Smooth muscle cell (in vitro differentiated cells): ENCODE data around the gene BTG1. TPM values are rescaled to one million over a fixed set of nuclear protein-coding genes. Genes with fewer than 3 reads are reported as not detected.

Source experiments
- DNase-seq: peaks from one replicate; lab custom pipeline; 2025; ENCODE audit not compliant: unreplicated experiment; lab: John Stamatoyannopoulos, UW
- H2AFZ ChIP-seq: fragments of 200-600 bp; sonication (generic); 2 replicates; pipeline ENCODE4 v1.6.0; 2016; ENCODE audit warnings: antibody characterized with exemption, low read depth, mild to moderate bottlenecking
- H3F3A ChIP-seq: fragments of 200-600 bp; sonication (generic); 2 replicates; pipeline ENCODE4 v1.6.0; 2017; ENCODE audit warnings: antibody characterized with exemption, low read depth
- H3K27ac ChIP-seq: fragments of 200-600 bp; sonication (generic); 2 replicates; pipeline ENCODE4 v1.5.1; 2016; ENCODE audit warnings: low read depth, mild to moderate bottlenecking
- H3K27me3 ChIP-seq: fragments of 200-600 bp; sonication (generic); 2 replicates; pipeline ENCODE4 v1.6.1; 2016; ENCODE audit warnings: low read depth, mild to moderate bottlenecking
- H3K36me3 ChIP-seq: fragments of 200-600 bp; sonication (generic); 2 replicates; pipeline ENCODE4 v1.5.1; 2016; ENCODE audit warnings: low read depth
- H3K4me1 ChIP-seq: fragments of 200-600 bp; sonication (generic); 2 replicates; pipeline ENCODE4 v1.5.1; 2016; ENCODE audit warnings: low read depth
- H3K4me2 ChIP-seq: fragments of 200-600 bp; sonication (generic); 2 replicates; pipeline ENCODE4 v1.6.0; 2016; ENCODE audit warnings: mild to moderate bottlenecking
- H3K4me3 ChIP-seq: fragments of 200-600 bp; sonication (generic); 2 replicates; pipeline ENCODE4 v1.5.1; 2016; ENCODE audit warnings: mild to moderate bottlenecking
- H3K79me2 ChIP-seq: fragments of 200-600 bp; sonication (generic); 2 replicates; pipeline ENCODE4 v1.6.0; 2016; ENCODE audit warnings: low read depth, mild to moderate bottlenecking
- H3K9ac ChIP-seq: fragments of 200-600 bp; sonication (generic); 2 replicates; pipeline ENCODE4 v1.6.0; 2016; ENCODE audit warnings: low read depth
- H3K9me3 ChIP-seq: fragments of 200-600 bp; sonication (generic); replicated peaks from 2 replicates; pipeline ENCODE4 v1.5.1; 2016; ENCODE audit warnings: low read depth
- H4K20me1 ChIP-seq: fragments of 200-600 bp; sonication (generic); 2 replicates; pipeline ENCODE4 v1.6.0; 2016; ENCODE audit warnings: low read depth
- WGBS: methylation state at CpG from one replicate; pipeline ENCODE4 v1.1.7; 2016; ENCODE audit warnings: low lambda C conversion rate; 5-methylcytosine and 5-hydroxymethylcytosine counted together
- polyA plus RNA-seq: library from polyadenylated mRNA; unstranded; fragments of >200 nt; fragmentation: Nextera tagmentation; extraction: Ambion mirVana; gene quantifications from 2 replicates; pipeline ENCODE4 v1.2.1, GENCODE V29; 2016
- total RNA-seq: library from RNA; depleted of rRNA; stranded (reverse); fragments of >200 nt; gene quantifications from 2 replicates; pipeline ENCODE4 v1.2.3, GENCODE V29; 2014
- TF ChIP-seq, protein P1 (sequence below): fragments of 200-600 bp; sonication (generic); IDR thresholded peaks from 2 replicates; pipeline ENCODE4 v1.5.1; 2017; ENCODE audit warnings: borderline replicate concordance, mild to moderate bottlenecking, antibody characterized with exemption; ENCODE audit not compliant: insufficient read depth, poor library complexity, severe bottlenecking

Gene BTG1
- total and polyA plus RNA-seq, 2 experiments from 2014 or later, result 42.1 to 70.4 TPM

- H3K4me1 ChIP-seq, result peaks cover 69% of the 10 kb centered on the region
- no peak overlapping the region for H2AFZ ChIP-seq
- peaks cover 81% of the 10 kb centered on the region for H4K20me1 ChIP-seq
- H3K9ac ChIP-seq, result peak overlapping the region; percentile 96
- peak overlapping the region; percentile 91 for H3K27ac ChIP-seq
- H3K4me3 ChIP-seq, result peak overlapping the region; percentile 92
- no peaks in the 10 kb centered on the region for H3K27me3 ChIP-seq
- peaks cover 80% of the 10 kb centered on the region for H3K79me2 ChIP-seq
- peak overlapping the region; percentile 89 for H3K4me2 ChIP-seq
- 41% methylated on average over 3 of the region's 3 CpGs for WGBS
- H3K36me3 ChIP-seq, result no peaks in the 10 kb centered on the region
- no peak for DNase-seq
- no peaks in the 10 kb centered on the region for H3K9me3 ChIP-seq
- H3F3A ChIP-seq, result peaks cover 38% of the 10 kb centered on the region
- TF ChIP-seq, protein P1, sequence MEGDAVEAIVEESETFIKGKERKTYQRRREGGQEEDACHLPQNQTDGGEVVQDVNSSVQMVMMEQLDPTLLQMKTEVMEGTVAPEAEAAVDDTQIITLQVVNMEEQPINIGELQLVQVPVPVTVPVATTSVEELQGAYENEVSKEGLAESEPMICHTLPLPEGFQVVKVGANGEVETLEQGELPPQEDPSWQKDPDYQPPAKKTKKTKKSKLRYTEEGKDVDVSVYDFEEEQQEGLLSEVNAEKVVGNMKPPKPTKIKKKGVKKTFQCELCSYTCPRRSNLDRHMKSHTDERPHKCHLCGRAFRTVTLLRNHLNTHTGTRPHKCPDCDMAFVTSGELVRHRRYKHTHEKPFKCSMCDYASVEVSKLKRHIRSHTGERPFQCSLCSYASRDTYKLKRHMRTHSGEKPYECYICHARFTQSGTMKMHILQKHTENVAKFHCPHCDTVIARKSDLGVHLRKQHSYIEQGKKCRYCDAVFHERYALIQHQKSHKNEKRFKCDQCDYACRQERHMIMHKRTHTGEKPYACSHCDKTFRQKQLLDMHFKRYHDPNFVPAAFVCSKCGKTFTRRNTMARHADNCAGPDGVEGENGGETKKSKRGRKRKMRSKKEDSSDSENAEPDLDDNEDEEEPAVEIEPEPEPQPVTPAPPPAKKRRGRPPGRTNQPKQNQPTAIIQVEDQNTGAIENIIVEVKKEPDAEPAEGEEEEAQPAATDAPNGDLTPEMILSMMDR, result no peak
Measured at GRCh38 chr12:92141591-92142121, 4.0 kb downstream of the BTG1 start.

GRCh38 chr12:92140896-92141536 is 4.6 kb downstream of the BTG1 start:
- no peaks in the 10 kb centered on the region for H3K27me3 ChIP-seq
- no peak for DNase-seq
- H3K36me3 ChIP-seq, result no peaks in the 10 kb centered on the region
- TF ChIP-seq, protein P1, result no peak
- WGBS, result 72% methylated on average over 4 of the region's 4 CpGs
- H3K27ac ChIP-seq, result peak overlapping the region; percentile 91
- peaks cover 68% of the 10 kb centered on the region for H3K4me1 ChIP-seq
- H3K9ac ChIP-seq, result peak overlapping the region; percentile 11
- H4K20me1 ChIP-seq, result peaks cover 87% of the 10 kb centered on the region
- H3F3A ChIP-seq, result peaks cover 38% of the 10 kb centered on the region
- H2AFZ ChIP-seq, result no peak overlapping the region
- peaks cover 86% of the 10 kb centered on the region for H3K79me2 ChIP-seq
- no peaks in the 10 kb centered on the region for H3K9me3 ChIP-seq
- H3K4me2 ChIP-seq, result peak overlapping the region; percentile 89
- peak overlapping the region; percentile 92 for H3K4me3 ChIP-seq

- TF ChIP-seq, protein P1, result no peak
- H3K9me3 ChIP-seq, result no peaks in the 10 kb centered on the region
- peaks cover 94% of the 10 kb centered on the region for H4K20me1 ChIP-seq
- H3K4me3 ChIP-seq, result peak overlapping the region; percentile 92
- no peaks in the 10 kb centered on the region for H3K36me3 ChIP-seq
- peak overlapping the region; percentile 89 for H3K4me2 ChIP-seq
- H3K79me2 ChIP-seq, result peaks cover 92% of the 10 kb centered on the region
- WGBS, result 79% methylated on average over 2 of the region's 2 CpGs
- peaks cover 38% of the 10 kb centered on the region for H3F3A ChIP-seq
- no peaks in the 10 kb centered on the region for H3K27me3 ChIP-seq
- peak overlapping the region; percentile 91 for H3K27ac ChIP-seq
- peaks cover 69% of the 10 kb centered on the region for H3K4me1 ChIP-seq
- no peak for DNase-seq
- no peak overlapping the region for H2AFZ ChIP-seq
- H3K9ac ChIP-seq, result no peak overlapping the region
Measured at GRCh38 chr12:92140156-92140555, 5.5 kb downstream of the BTG1 start.
